ENCODE data around the gene TMEM42. TPM values are rescaled to one million over a fixed set of nuclear protein-coding genes. Genes with fewer than 3 reads are reported as not detected.

TMEM42 gene
- total and polyA plus RNA-seq, 8 donors, result 14.2 to 26.0 (median 22.4) TPM

- Histone ChIP-seq H3K9me3 (no peaks in the 10 kb centered on the region), H3K4me1 (no peaks in the 10 kb centered on the region), H3K27me3 (peaks cover 0 to 14% of the 10 kb centered on the region in 2 donors), H3K36me3 (no peaks in the 10 kb centered on the region), H3K27ac (no peak overlapping the region), H3K4me3 (no peak overlapping the region)
- intact Hi-C loops (cut with DNase I), result no loop called here
- TF ChIP-seq CTCF (IDR thresholded peaks at IDR 0.05), result no peak
- DNase-seq (no peak), ATAC-seq (no peak)
Measured at GRCh38 chr3:44906997-44907396, 45.3 kb downstream of the TMEM42 start.

- Histone ChIP-seq H3K9me3 (no peaks in the 10 kb centered on the region), H3K36me3 (no peaks in the 10 kb centered on the region), H3K4me3 (no peak overlapping the region), H3K27me3 (peaks cover 0 to 14% of the 10 kb centered on the region in 2 donors), H3K4me1 (no peaks in the 10 kb centered on the region), H3K27ac (no peak overlapping the region)
- intact Hi-C loops (cut with DNase I), result no loop called here
- TF ChIP-seq CTCF (IDR thresholded peaks at IDR 0.05), result no peak
- no peak for ATAC-seq
- no peak for DNase-seq
Measured at GRCh38 chr3:44907612-44908011, 45.9 kb downstream of the TMEM42 start.

GRCh38 chr3:44909063-44909462 lies 47.4 kb downstream of the TMEM42 start:
- Histone ChIP-seq H3K4me3 (no peak overlapping the region), H3K27ac (no peak overlapping the region), H3K4me1 (no peaks in the 10 kb centered on the region), H3K9me3 (no peaks in the 10 kb centered on the region), H3K27me3 (peaks cover 0 to 14% of the 10 kb centered on the region in 2 donors), H3K36me3 (no peaks in the 10 kb centered on the region)
- no peak for TF ChIP-seq CTCF (IDR thresholded peaks at IDR 0.05)
- DNase-seq, result no peak
- ATAC-seq, result no peak
- intact Hi-C loops (cut with DNase I), result no loop called here

GRCh38 chr3:44910693-44911092 lies 49.0 kb downstream of the TMEM42 start:
- no peak overlapping the region for H3K4me3 ChIP-seq
- H3K36me3 ChIP-seq, result no peaks in the 10 kb centered on the region
- ATAC-seq (no peak), DNase-seq (no peak)
- peaks cover 0 to 14% of the 10 kb centered on the region in 2 donors for H3K27me3 ChIP-seq
- H3K4me1 ChIP-seq, result peaks cover 0 to 4% of the 10 kb centered on the region in 2 donors
- H3K27ac ChIP-seq, result no peak overlapping the region
- intact Hi-C loops (cut with DNase I), result loop anchor here in 1 of 2 donors (10.0 kb wide), 1 partner anchor 376 kb away; no protein-coding TSS in a partner anchor
- H3K9me3 ChIP-seq, result no peaks in the 10 kb centered on the region
- no peak for TF ChIP-seq CTCF (IDR thresholded peaks at IDR 0.05)

DNA sequence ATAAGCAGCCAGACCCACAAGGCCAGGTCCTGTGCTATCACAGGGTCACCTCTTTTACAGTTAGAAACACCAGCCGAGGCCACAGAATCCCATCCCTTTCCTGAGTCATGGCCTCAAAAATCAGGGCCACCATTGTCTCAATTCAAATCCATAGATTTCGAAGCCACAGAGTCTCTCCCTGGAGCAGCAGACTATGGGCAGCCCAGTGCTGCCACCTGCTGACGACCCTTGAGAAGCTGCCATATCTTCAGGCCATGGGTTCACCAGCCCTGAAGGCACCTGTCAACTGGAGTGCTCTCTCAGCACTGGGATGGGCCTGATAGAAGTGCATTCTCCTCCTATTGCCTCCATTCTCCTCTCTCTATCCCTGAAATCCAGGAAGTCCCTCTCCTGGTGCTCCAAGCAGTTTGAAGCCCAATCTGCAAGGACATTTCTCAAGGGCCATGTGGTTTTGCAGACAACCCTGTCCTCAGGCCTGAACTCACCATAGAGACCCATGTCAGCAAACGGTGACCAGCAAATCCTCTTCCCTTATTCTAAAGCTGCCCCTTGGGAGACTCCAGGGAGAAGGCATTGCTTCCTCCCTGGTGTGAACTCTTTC lies 52.3 kb downstream of the TMEM42 start:
- Histone ChIP-seq H3K9me3 (no peaks in the 10 kb centered on the region), H3K4me3 (no peak overlapping the region), H3K4me1 (peaks cover 0 to 7% of the 10 kb centered on the region in 2 donors), H3K27ac (no peak overlapping the region), H3K36me3 (peaks cover 0 to 33% of the 10 kb centered on the region in 2 donors), H3K27me3 (peaks cover 0 to 12% of the 10 kb centered on the region in 2 donors)
- DNase-seq (peak in 3 of 4 donors; percentile 11 to 64 (median 64)), ATAC-seq (peak; percentile 93)
- intact Hi-C loops (cut with DNase I), result loop anchor here in 1 of 2 donors (10.0 kb wide), 1 partner anchor 379 kb away; no protein-coding TSS in a partner anchor
- TF ChIP-seq CTCF (IDR thresholded peaks at IDR 0.05), result peak; percentile 70 to 81

Measured in left lung (tissue), 10 donors.